ENCODE results near the gene DAB2IP.

DAB2IP gene

GRCh38 chr9:121703014-121703734 lies 51.7 kb downstream of the DAB2IP start:
- DNase-seq (ENCODE audit: low spot score): no peak

GRCh38 chr9:121704281-121704680 lies 52.8 kb downstream of the DAB2IP start:
- DNase-seq (ENCODE audit: low spot score): no peak

- DNase-seq (ENCODE audit: low spot score): no peak
Measured at GRCh38 chr9:121706149-121706750, 54.8 kb downstream of the DAB2IP start.

GRCh38 chr9:121707477-121708424 lies 56.3 kb downstream of the DAB2IP start:
- DNase-seq (ENCODE audit: low spot score): no peak

GRCh38 chr9:121708768-121709488 lies 57.5 kb downstream of the DAB2IP start:
- DNase-seq (ENCODE audit: low spot score): peak; percentile 35

- DNase-seq (ENCODE audit: low spot score): no peak
Measured at GRCh38 chr9:121709798-121710197, 58.4 kb downstream of the DAB2IP start.

- no peak for DNase-seq (ENCODE audit: low spot score)
Measured at GRCh38 chr9:121711281-121711680, 59.8 kb downstream of the DAB2IP start.

GRCh38 chr9:121711797-121712196 lies 60.4 kb downstream of the DAB2IP start:
- DNase-seq (ENCODE audit: low spot score): no peak

GRCh38 chr9:121713400-121714070 lies 62.1 kb downstream of the DAB2IP start:
- DNase-seq (ENCODE audit: low spot score): no peak

GRCh38 chr9:121714075-121714705 lies 62.8 kb downstream of the DAB2IP start:
- DNase-seq (ENCODE audit: low spot score): no peak

GRCh38 chr9:121714873-121715272 lies 63.4 kb downstream of the DAB2IP start:
- no peak for DNase-seq (ENCODE audit: low spot score)

GRCh38 chr9:121717141-121717991 lies 65.9 kb downstream of the DAB2IP start:
- DNase-seq (ENCODE audit: low spot score): no peak

- peak; percentile 50 for DNase-seq (ENCODE audit: low spot score)
Measured at GRCh38 chr9:121718084-121718483, 66.7 kb downstream of the DAB2IP start.

- DNase-seq (ENCODE audit: low spot score): no peak
Measured at GRCh38 chr9:121718501-121718900, 67.1 kb downstream of the DAB2IP start.

GRCh38 chr9:121720311-121721057 lies 69.0 kb downstream of the DAB2IP start:
- no peak for DNase-seq (ENCODE audit: low spot score)

GRCh38 chr9:121721058-121721350 lies 69.6 kb downstream of the DAB2IP start:
- DNase-seq (ENCODE audit: low spot score): no peak

GRCh38 chr9:121721770-121722169 lies 70.3 kb downstream of the DAB2IP start:
- no peak for DNase-seq (ENCODE audit: low spot score)

- DNase-seq (ENCODE audit: low spot score): peak; percentile 63
Measured at GRCh38 chr9:121725008-121725775, 73.8 kb downstream of the DAB2IP start.

Data from globus pallidus (tissue), 1 donor.